ENCODE data around the gene THEM4.

DNA sequence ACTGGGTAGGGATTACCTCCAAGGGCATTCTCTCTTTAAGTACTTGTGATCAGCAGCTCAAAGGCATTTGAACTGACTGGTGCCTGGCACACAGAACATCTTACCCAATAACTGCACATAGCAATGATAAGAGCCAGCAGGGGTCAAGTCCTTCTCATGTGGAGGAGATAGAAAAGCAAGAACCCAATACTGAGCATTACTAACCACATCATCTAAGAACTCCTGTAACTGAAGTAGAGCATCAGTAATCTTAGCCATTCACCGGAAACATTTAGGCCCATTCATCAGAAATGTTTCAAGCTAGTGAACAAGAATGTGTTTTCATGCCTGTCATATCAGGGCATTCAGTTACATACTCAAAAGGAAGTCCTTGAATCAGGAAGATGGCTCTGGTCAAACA is 33.6 kb upstream of the THEM4 start:
- TF ChIP-seq, protein P1, sequence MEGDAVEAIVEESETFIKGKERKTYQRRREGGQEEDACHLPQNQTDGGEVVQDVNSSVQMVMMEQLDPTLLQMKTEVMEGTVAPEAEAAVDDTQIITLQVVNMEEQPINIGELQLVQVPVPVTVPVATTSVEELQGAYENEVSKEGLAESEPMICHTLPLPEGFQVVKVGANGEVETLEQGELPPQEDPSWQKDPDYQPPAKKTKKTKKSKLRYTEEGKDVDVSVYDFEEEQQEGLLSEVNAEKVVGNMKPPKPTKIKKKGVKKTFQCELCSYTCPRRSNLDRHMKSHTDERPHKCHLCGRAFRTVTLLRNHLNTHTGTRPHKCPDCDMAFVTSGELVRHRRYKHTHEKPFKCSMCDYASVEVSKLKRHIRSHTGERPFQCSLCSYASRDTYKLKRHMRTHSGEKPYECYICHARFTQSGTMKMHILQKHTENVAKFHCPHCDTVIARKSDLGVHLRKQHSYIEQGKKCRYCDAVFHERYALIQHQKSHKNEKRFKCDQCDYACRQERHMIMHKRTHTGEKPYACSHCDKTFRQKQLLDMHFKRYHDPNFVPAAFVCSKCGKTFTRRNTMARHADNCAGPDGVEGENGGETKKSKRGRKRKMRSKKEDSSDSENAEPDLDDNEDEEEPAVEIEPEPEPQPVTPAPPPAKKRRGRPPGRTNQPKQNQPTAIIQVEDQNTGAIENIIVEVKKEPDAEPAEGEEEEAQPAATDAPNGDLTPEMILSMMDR (IDR thresholded peaks at IDR 0.05): no peak
- TF ChIP-seq POLR2A (IDR thresholded peaks at IDR 0.05): no peak
